ENCODE results near the gene ARPP21.

DNA sequence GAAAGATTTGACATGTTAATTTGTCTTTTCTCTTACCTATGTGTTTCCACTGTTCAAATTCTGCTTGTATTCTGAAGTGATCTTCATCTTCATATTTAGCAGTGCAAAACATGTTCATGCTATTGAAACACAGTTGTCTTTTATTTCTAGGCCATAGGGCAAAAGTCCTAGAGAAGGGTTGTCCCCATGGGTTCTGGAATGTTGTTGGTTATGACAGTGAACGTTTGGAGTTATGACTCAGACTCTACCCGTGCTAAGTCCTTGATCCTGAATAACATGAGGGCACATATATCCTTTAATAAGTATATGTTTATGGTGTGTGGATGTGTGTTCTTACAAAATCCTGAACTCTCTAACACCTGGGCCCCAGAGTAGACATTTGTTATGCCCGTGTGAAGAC lies 23.0 kb upstream of the ARPP21 start:
- TF ChIP-seq FOXA1 (IDR thresholded peaks at IDR 0.05), result no peak
- TF ChIP-seq ELF4 (IDR thresholded peaks at IDR 0.05), result no peak
- TF ChIP-seq SUZ12 (IDR thresholded peaks at IDR 0.05), result no peak
- TF ChIP-seq HDGF (IDR thresholded peaks at IDR 0.05; ENCODE audit: borderline replicate concordance), result no peak
- TF ChIP-seq, protein P1, sequence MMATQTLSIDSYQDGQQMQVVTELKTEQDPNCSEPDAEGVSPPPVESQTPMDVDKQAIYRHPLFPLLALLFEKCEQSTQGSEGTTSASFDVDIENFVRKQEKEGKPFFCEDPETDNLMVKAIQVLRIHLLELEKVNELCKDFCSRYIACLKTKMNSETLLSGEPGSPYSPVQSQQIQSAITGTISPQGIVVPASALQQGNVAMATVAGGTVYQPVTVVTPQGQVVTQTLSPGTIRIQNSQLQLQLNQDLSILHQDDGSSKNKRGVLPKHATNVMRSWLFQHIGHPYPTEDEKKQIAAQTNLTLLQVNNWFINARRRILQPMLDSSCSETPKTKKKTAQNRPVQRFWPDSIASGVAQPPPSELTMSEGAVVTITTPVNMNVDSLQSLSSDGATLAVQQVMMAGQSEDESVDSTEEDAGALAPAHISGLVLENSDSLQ (IDR thresholded peaks at IDR 0.05), result no peak
- no peak for TF ChIP-seq SP1 (IDR thresholded peaks at IDR 0.05)
- no peak for TF ChIP-seq CTBP1 (IDR thresholded peaks at IDR 0.05; ENCODE audit: borderline replicate concordance)
- no peak for TF ChIP-seq BHLHE40 (IDR thresholded peaks at IDR 0.05; ENCODE audit: borderline replicate concordance)
- TF ChIP-seq ZNF384 (IDR thresholded peaks at IDR 0.05), result no peak
- TF ChIP-seq ARNT (IDR thresholded peaks at IDR 0.05), result no peak
- TF ChIP-seq LEF1 (IDR thresholded peaks at IDR 0.05; ENCODE audit: borderline replicate concordance), result no peak
- no peak for TF ChIP-seq FOXM1 (IDR thresholded peaks at IDR 0.05; ENCODE audit: borderline replicate concordance)
- TF ChIP-seq FOXK2 (IDR thresholded peaks at IDR 0.05), result no peak
